Suprapubic skin (tissue), 4 donors: ENCODE measurements around the gene NT5E.

Source experiments
- CTCF ChIP-seq, 2 donors: fragments of 200-600 bp in 1 of 2; fragments of 450-650 bp in 1 of 2; sonication (generic) in 1 of 2; IDR thresholded peaks; one replicate each; pipeline ENCODE4 v1.5.1; 2016 to 2019; ENCODE audit warnings: antibody characterized with exemption in 2 of 2, mild to moderate bottlenecking in 1 of 2, moderate library complexity in 1 of 2
- EP300 ChIP-seq: sonication (generic); formaldehyde crosslinking; IDR thresholded peaks from one replicate; pipeline ENCODE4 v1.6.1; 2017; ENCODE audit warnings: antibody characterized with exemption
- POLR2A ChIP-seq, 2 donors: fragments of 450-650 bp; IDR thresholded peaks; one replicate each; pipeline ENCODE4 v1.6.1; 2017; ENCODE audit warnings: antibody characterized with exemption in 2 of 2, mild to moderate bottlenecking in 2 of 2, moderate library complexity in 2 of 2
- POLR2AphosphoS5 ChIP-seq, 3 donors: sonication (generic); formaldehyde crosslinking; IDR thresholded peaks; one replicate each; pipeline ENCODE4 v1.6.1; 2017; ENCODE audit warnings: antibody characterized with exemption in 3 of 3

- TF ChIP-seq CTCF (IDR thresholded peaks at IDR 0.05), result no peak
- TF ChIP-seq POLR2A (IDR thresholded peaks at IDR 0.05), result no peak
- no peak for TF ChIP-seq POLR2AphosphoS5 (IDR thresholded peaks at IDR 0.05)
- TF ChIP-seq EP300, result no peak
Observed at GRCh38 chr6:85453052-85453451, 3.2 kb downstream of the NT5E start.
